HEK293 (cell line): ENCODE results near the gene CENPT.
A peak's percentile ranks its signal among the peaks of the same experiment; 100 is the strongest.

ENCODE experiments used
- IKZF3 ChIP-seq: fragments of 450-650 bp; IDR thresholded peaks from 2 replicates; pipeline ENCODE4 v1.5.0; 2018; ENCODE audit warnings: missing biosample characterization, mild to moderate bottlenecking, missing genetic modification characterization, moderate library complexity
- KLF16 ChIP-seq: fragments of 450-650 bp; formaldehyde crosslinking; IDR thresholded peaks from 2 replicates; pipeline ENCODE4 v1.5.1; 2017; ENCODE audit warnings: missing biosample characterization, missing genetic modification characterization
- KLF17 ChIP-seq: fragments of 450-650 bp; formaldehyde crosslinking; IDR thresholded peaks from 2 replicates; pipeline ENCODE4 v1.5.1; 2016; ENCODE audit warnings: missing biosample characterization, missing genetic modification characterization
- KLF8 ChIP-seq: fragments of 450-650 bp; formaldehyde crosslinking; IDR thresholded peaks from 2 replicates; pipeline ENCODE4 v1.5.1; 2016; ENCODE audit warnings: missing biosample characterization, missing genetic modification characterization
- OVOL3 ChIP-seq: fragments of 450-650 bp; formaldehyde crosslinking; IDR thresholded peaks from 2 replicates; pipeline ENCODE4 v1.5.1; 2016; ENCODE audit warnings: missing biosample characterization, missing genetic modification characterization
- PRDM10 ChIP-seq: fragments of 450-650 bp; formaldehyde crosslinking; IDR thresholded peaks from 2 replicates; pipeline ENCODE4 v1.5.1; 2016; ENCODE audit warnings: missing biosample characterization, missing genetic modification characterization
- RBAK ChIP-seq: fragments of 450-650 bp; formaldehyde crosslinking; IDR thresholded peaks from 2 replicates; pipeline ENCODE4 v1.5.1; 2016; ENCODE audit warnings: missing biosample characterization, missing genetic modification characterization
- SETDB1 ChIP-seq: IDR thresholded peaks from one replicate; pipeline ENCODE4 v1.6.1; 2017; ENCODE audit warnings: mild to moderate bottlenecking, low read length, moderate library complexity, mixed read lengths; ENCODE audit not compliant: insufficient read length
- SP2 ChIP-seq: fragments of 450-650 bp; formaldehyde crosslinking; IDR thresholded peaks from 2 replicates; pipeline ENCODE4 v1.5.1; 2016; ENCODE audit warnings: missing biosample characterization, missing genetic modification characterization
- SP3 ChIP-seq: fragments of 450-650 bp; formaldehyde crosslinking; IDR thresholded peaks from 2 replicates; pipeline ENCODE4 v1.5.1; 2016; ENCODE audit warnings: missing biosample characterization, missing genetic modification characterization
- SP7 ChIP-seq: fragments of 450-650 bp; formaldehyde crosslinking; IDR thresholded peaks from 2 replicates; pipeline ENCODE4 v1.5.1; 2016; ENCODE audit warnings: missing biosample characterization, missing genetic modification characterization
- ZBTB20 ChIP-seq: fragments of 450-650 bp; formaldehyde crosslinking; IDR thresholded peaks from 2 replicates; pipeline ENCODE4 v1.5.1; 2016; ENCODE audit warnings: missing biosample characterization, missing genetic modification characterization
- ZBTB26 ChIP-seq: fragments of 450-650 bp; formaldehyde crosslinking; optimal IDR thresholded peaks from 2 replicates; pipeline ENCODE3; 2016; ENCODE audit warnings: missing biosample characterization, mild to moderate bottlenecking, missing genetic modification characterization
- ZBTB44 ChIP-seq: fragments of 450-650 bp; IDR thresholded peaks from 2 replicates; pipeline ENCODE4 v1.5.1; 2018; ENCODE audit warnings: missing biosample characterization, mild to moderate bottlenecking, missing genetic modification characterization
- ZIC2 ChIP-seq: fragments of 450-650 bp; formaldehyde crosslinking; IDR thresholded peaks from 2 replicates; pipeline ENCODE4 v1.5.1; 2016; ENCODE audit warnings: missing biosample characterization, missing genetic modification characterization
- ZNF19 ChIP-seq: fragments of 450-650 bp; formaldehyde crosslinking; IDR thresholded peaks from 2 replicates; pipeline ENCODE4; 2016; ENCODE audit warnings: missing biosample characterization, missing genetic modification characterization, low read depth
- ZNF2 ChIP-seq: fragments of 450-650 bp; formaldehyde crosslinking; IDR thresholded peaks from 2 replicates; pipeline ENCODE4 v1.5.1; 2016; ENCODE audit warnings: missing biosample characterization, missing genetic modification characterization
- ZNF26 ChIP-seq: fragments of 450-650 bp; formaldehyde crosslinking; IDR thresholded peaks from 2 replicates; pipeline ENCODE4 v1.5.1; 2016; ENCODE audit warnings: missing biosample characterization, missing genetic modification characterization
- ZNF449 ChIP-seq: fragments of 450-650 bp; formaldehyde crosslinking; IDR thresholded peaks from 2 replicates; pipeline ENCODE4 v1.5.1; 2017; ENCODE audit warnings: missing biosample characterization, mild to moderate bottlenecking, missing genetic modification characterization, moderate library complexity
- ZNF530 ChIP-seq: fragments of 450-650 bp; formaldehyde crosslinking; IDR thresholded peaks from 2 replicates; pipeline ENCODE4 v1.5.1; 2016; ENCODE audit warnings: low read depth, missing biosample characterization, missing genetic modification characterization
- ZNF555 ChIP-seq: fragments of 450-650 bp; formaldehyde crosslinking; conservative IDR thresholded peaks from 2 replicates; pipeline ENCODE4 v1.5.1; 2017; ENCODE audit warnings: missing biosample characterization, mild to moderate bottlenecking, missing genetic modification characterization, inconsistent platforms
- ZNF629 ChIP-seq: fragments of 450-650 bp; formaldehyde crosslinking; IDR thresholded peaks from 2 replicates; pipeline ENCODE4 v1.5.1; 2017; ENCODE audit warnings: missing biosample characterization, missing genetic modification characterization
- ZNF660 ChIP-seq: fragments of 450-650 bp; IDR thresholded peaks from 2 replicates; pipeline ENCODE4 v1.5.1; 2018; ENCODE audit warnings: missing biosample characterization, mild to moderate bottlenecking, missing genetic modification characterization
- ZNF692 ChIP-seq: fragments of 450-650 bp; formaldehyde crosslinking; IDR thresholded peaks from 2 replicates; pipeline ENCODE4 v1.5.1; 2016; ENCODE audit warnings: missing biosample characterization, missing genetic modification characterization
- ZNF76 ChIP-seq: fragments of 450-650 bp; formaldehyde crosslinking; IDR thresholded peaks from 2 replicates; pipeline ENCODE4; 2016; ENCODE audit warnings: low read depth, missing biosample characterization, missing genetic modification characterization, borderline replicate concordance

The CENPT gene

GRCh38 chr16:67833415-67834241, 13.9 kb downstream of the CENPT start (continued):
- TF ChIP-seq PRDM10 (peak; percentile 38; the same call in 1 of the 2 replicates), ZNF26 (tag by site-specific recombination) (no peak), ZBTB26 (tag by site-specific recombination) (peak; percentile 68), ZNF449 (peak; percentile 45; the same call in 1 of the 2 replicates), SETDB1 (no peak), ZBTB20 (tag by site-specific recombination) (peak; percentile 88), ZNF19 (tag by site-specific recombination) (no peak), ZNF660 (tag by site-specific recombination) (peak; percentile 37; the same call in 1 of the 2 replicates), SP7 (tag by site-specific recombination) (0 out of 2 replicates have a peak, but pooled peaks have one; percentile 18), OVOL3 (0 out of 2 replicates have a peak, but pooled peaks have one; percentile 17), ZNF555 (tag by site-specific recombination) (no peak), SP3 (tag by site-specific recombination) (peak; percentile 83), ZNF629 (tag by site-specific recombination) (0 out of 2 replicates have a peak, but pooled peaks have one; percentile 20), ZNF76 (tag by site-specific recombination) (peak; percentile 94), ZNF692 (peak; percentile 75), SP2 (tag by site-specific recombination) (peak; percentile 50), KLF8 (peak; percentile 74), ZIC2 (peak; percentile 81), RBAK (no peak), KLF17 (tag by site-specific recombination) (0 out of 2 replicates have a peak, but pooled peaks have one; percentile 31), IKZF3 (tag by site-specific recombination) (no peak), ZNF530 (tag by site-specific recombination) (no peak), KLF16 (tag by site-specific recombination) (peak; percentile 81; the same call in 1 of the 2 replicates), ZBTB44 (0 out of 2 replicates have a peak, but pooled peaks have one; percentile 36), ZNF2 (tag by site-specific recombination) (peak; percentile 49; the same call in 1 of the 2 replicates)
